Measurements from ENCODE around the gene SLC9A8.

The SLC9A8 gene

GRCh38 chr20:49914310-49915117 is 101.9 kb downstream of the SLC9A8 start:
- H3K4me1 ChIP-seq (ENCODE audit: low read length) = peaks cover 15% of the 10 kb centered on the region
- peaks cover 15% of the 10 kb centered on the region for H3F3A ChIP-seq (ENCODE audit: insufficient read depth, low read length)
- no peaks in the 10 kb centered on the region for H3K9me2 ChIP-seq (replicated peaks; ENCODE audit: insufficient read depth, low read length)
- DNase-seq = peak; percentile 31
- peak overlapping the region; percentile 97 for H2AFZ ChIP-seq (ENCODE audit: low read length)
- H3K36me3 ChIP-seq (replicated peaks; ENCODE audit: insufficient read depth, low read length) = no peaks in the 10 kb centered on the region
- peaks cover 59% of the 10 kb centered on the region for H3K79me2 ChIP-seq (ENCODE audit: low read length)
- peak overlapping the region; percentile 100 for H3K27ac ChIP-seq (ENCODE audit: low read length)
- H3K9me3 ChIP-seq (replicated peaks; ENCODE audit: insufficient read depth, low read length) = no peaks in the 10 kb centered on the region
- H4K20me1 ChIP-seq (ENCODE audit: insufficient read depth, low read length) = no peaks in the 10 kb centered on the region
- peak overlapping the region; percentile 99 for H3K9ac ChIP-seq (ENCODE audit: low read length)
- no peaks in the 10 kb centered on the region for H3K27me3 ChIP-seq (replicated peaks; ENCODE audit: insufficient read depth, low read length)
- TF ChIP-seq EZH2 (optimal IDR thresholded peaks at IDR 0.05; ENCODE audit: low read depth, low read length) (no peak), EZH2phosphoT487 (IDR thresholded peaks at IDR 0.05; ENCODE audit: low read length) (no peak)
- TF ChIP-seq, protein P1, sequence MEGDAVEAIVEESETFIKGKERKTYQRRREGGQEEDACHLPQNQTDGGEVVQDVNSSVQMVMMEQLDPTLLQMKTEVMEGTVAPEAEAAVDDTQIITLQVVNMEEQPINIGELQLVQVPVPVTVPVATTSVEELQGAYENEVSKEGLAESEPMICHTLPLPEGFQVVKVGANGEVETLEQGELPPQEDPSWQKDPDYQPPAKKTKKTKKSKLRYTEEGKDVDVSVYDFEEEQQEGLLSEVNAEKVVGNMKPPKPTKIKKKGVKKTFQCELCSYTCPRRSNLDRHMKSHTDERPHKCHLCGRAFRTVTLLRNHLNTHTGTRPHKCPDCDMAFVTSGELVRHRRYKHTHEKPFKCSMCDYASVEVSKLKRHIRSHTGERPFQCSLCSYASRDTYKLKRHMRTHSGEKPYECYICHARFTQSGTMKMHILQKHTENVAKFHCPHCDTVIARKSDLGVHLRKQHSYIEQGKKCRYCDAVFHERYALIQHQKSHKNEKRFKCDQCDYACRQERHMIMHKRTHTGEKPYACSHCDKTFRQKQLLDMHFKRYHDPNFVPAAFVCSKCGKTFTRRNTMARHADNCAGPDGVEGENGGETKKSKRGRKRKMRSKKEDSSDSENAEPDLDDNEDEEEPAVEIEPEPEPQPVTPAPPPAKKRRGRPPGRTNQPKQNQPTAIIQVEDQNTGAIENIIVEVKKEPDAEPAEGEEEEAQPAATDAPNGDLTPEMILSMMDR (IDR thresholded peaks at IDR 0.05; ENCODE audit: low read length) = no peak
- peak overlapping the region; percentile 89 for H3K4me2 ChIP-seq (ENCODE audit: low read depth, low read length)
- peak overlapping the region; percentile 99 for H3K4me3 ChIP-seq (ENCODE audit: low read length)

- no peaks in the 10 kb centered on the region for H4K20me1 ChIP-seq (ENCODE audit: insufficient read depth, low read length)
- H3K27me3 ChIP-seq (replicated peaks; ENCODE audit: insufficient read depth, low read length) = no peaks in the 10 kb centered on the region
- no peaks in the 10 kb centered on the region for H3K9me3 ChIP-seq (replicated peaks; ENCODE audit: insufficient read depth, low read length)
- peak overlapping the region; percentile 99 for H3K9ac ChIP-seq (ENCODE audit: low read length)
- H3K4me3 ChIP-seq (ENCODE audit: low read length) = peak overlapping the region; percentile 99
- H3K4me2 ChIP-seq (ENCODE audit: low read depth, low read length) = peak overlapping the region; percentile 89
- no peaks in the 10 kb centered on the region for H3K9me2 ChIP-seq (replicated peaks; ENCODE audit: insufficient read depth, low read length)
- H3K79me2 ChIP-seq (ENCODE audit: low read length) = peaks cover 54% of the 10 kb centered on the region
- H3K4me1 ChIP-seq (ENCODE audit: low read length) = peaks cover 15% of the 10 kb centered on the region
- peak overlapping the region; percentile 97 for H2AFZ ChIP-seq (ENCODE audit: low read length)
- TF ChIP-seq, protein P1 (IDR thresholded peaks at IDR 0.05; ENCODE audit: low read length) = no peak
- no peak for TF ChIP-seq EZH2phosphoT487 (IDR thresholded peaks at IDR 0.05; ENCODE audit: low read length)
- no peak for TF ChIP-seq EZH2 (optimal IDR thresholded peaks at IDR 0.05; ENCODE audit: low read depth, low read length)
- H3K27ac ChIP-seq (ENCODE audit: low read length) = peak overlapping the region; percentile 100
- H3F3A ChIP-seq (ENCODE audit: insufficient read depth, low read length) = peaks cover 15% of the 10 kb centered on the region
- no peak for DNase-seq
- H3K36me3 ChIP-seq (replicated peaks; ENCODE audit: insufficient read depth, low read length) = no peaks in the 10 kb centered on the region
These were observed 102.4 kb downstream of the SLC9A8 start for GRCh38 chr20:49915118-49915379.

- Histone ChIP-seq H3K9me3 (replicated peaks; ENCODE audit: insufficient read depth, low read length) (no peaks in the 10 kb centered on the region), H4K20me1 (ENCODE audit: insufficient read depth, low read length) (no peaks in the 10 kb centered on the region), H3K9ac (ENCODE audit: low read length) (peak within 1 kb of the TSS; percentile 99), H3K4me1 (ENCODE audit: low read length) (peaks cover 15% of the 10 kb centered on the region), H2AFZ (ENCODE audit: low read length) (peak within 1 kb of the TSS; percentile 97), H3K27me3 (replicated peaks; ENCODE audit: insufficient read depth, low read length) (no peaks in the 10 kb centered on the region), H3K4me2 (ENCODE audit: low read depth, low read length) (peak within 1 kb of the TSS; percentile 89), H3K9me2 (replicated peaks; ENCODE audit: insufficient read depth, low read length) (no peaks in the 10 kb centered on the region), H3K4me3 (ENCODE audit: low read length) (peak within 1 kb of the TSS; percentile 99), H3K27ac (ENCODE audit: low read length) (peak within 1 kb of the TSS; percentile 100), H3F3A (ENCODE audit: insufficient read depth, low read length) (peaks cover 15% of the 10 kb centered on the region), H3K36me3 (replicated peaks; ENCODE audit: insufficient read depth, low read length) (no peaks in the 10 kb centered on the region), H3K79me2 (ENCODE audit: low read length) (peaks cover 49% of the 10 kb centered on the region)
- DNase-seq = peak; percentile 96
- no peak for TF ChIP-seq EZH2phosphoT487 (IDR thresholded peaks at IDR 0.05; ENCODE audit: low read length)
- no peak for TF ChIP-seq EZH2 (optimal IDR thresholded peaks at IDR 0.05; ENCODE audit: low read depth, low read length)
- TF ChIP-seq, protein P1 (IDR thresholded peaks at IDR 0.05; ENCODE audit: low read length) = no peak
These were observed 102.9 kb downstream of the SLC9A8 start, which contains the start of gene SPATA2 for GRCh38 chr20:49915380-49916145. TSS of gene SPATA2 (minus strand) at chr20:49915529. CDS start at chr20:49908490, 7,039 bp downstream.

Measured in MM.1S (cell line).